T-helper 2 cell treated with Interferon-gamma antibody and Interleukin-4, amounts not matched to agents 5 μg/mL and 100 μg/mL, for 36 hours (primary cell): ENCODE data around the gene CHM.
A peak's percentile ranks its signal among the peaks of the same experiment; 100 is the strongest.
"Not testable (repeated sequence)": the region's sequence is repeated elsewhere in the genome, so short reads cannot be mapped to it uniquely, and the experiment has no call there.

ENCODE experiments used
- DNase-seq: peaks from one replicate; pipeline ENCODE4 v3.0.0; 2021; ENCODE audit warnings: low spot score
- H3K27ac Mint-ChIP-seq: one replicate; pipeline ENCODE4 v1.8.0; 2021; ENCODE audit warnings: mild to moderate bottlenecking, mixed read lengths
- H3K27me3 Mint-ChIP-seq: one replicate; pipeline ENCODE4 v1.8.0; 2021; ENCODE audit warnings: low read depth, mixed read lengths
- H3K36me3 Mint-ChIP-seq: one replicate; pipeline ENCODE4 v1.8.0; 2021; ENCODE audit warnings: low read depth, mixed read lengths
- H3K4me1 Mint-ChIP-seq: one replicate; pipeline ENCODE4 v1.8.0; 2021; ENCODE audit warnings: low read depth, mixed read lengths
- H3K4me3 Mint-ChIP-seq: one replicate; pipeline ENCODE4 v1.8.0; 2022; ENCODE audit warnings: mild to moderate bottlenecking, moderate library complexity, mixed read lengths
- H3K9me3 Mint-ChIP-seq: one replicate; pipeline ENCODE4 v1.8.0; 2021; ENCODE audit warnings: mixed read lengths

The CHM gene

DNA sequence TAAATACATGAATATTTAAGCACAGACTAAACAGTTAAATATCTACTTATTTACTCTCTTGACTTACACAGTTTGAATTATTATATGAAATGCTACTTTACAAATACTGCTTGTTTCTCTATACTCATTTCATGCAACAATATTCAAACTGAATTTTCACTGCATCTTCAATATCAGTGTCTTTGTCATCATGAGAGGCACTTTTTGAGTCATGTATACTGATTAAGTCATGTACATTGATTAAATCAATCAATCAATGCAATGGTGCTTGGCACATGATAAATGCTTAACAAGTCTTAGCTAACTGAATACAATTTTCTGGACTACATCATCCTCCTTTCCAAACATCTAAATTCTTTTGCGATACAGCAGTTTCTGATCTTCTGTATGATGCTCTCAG, 67.1 kb downstream of the CHM start:
- no peaks in the 10 kb centered on the region for H3K27me3 Mint-ChIP-seq
- H3K4me1 Mint-ChIP-seq: peaks cover 2% of the 10 kb centered on the region
- H3K27ac Mint-ChIP-seq: no peak overlapping the region
- no peak for DNase-seq
- H3K36me3 Mint-ChIP-seq: peaks cover 14% of the 10 kb centered on the region
- H3K4me3 Mint-ChIP-seq: no peak overlapping the region
- no peaks in the 10 kb centered on the region for H3K9me3 Mint-ChIP-seq

DNA sequence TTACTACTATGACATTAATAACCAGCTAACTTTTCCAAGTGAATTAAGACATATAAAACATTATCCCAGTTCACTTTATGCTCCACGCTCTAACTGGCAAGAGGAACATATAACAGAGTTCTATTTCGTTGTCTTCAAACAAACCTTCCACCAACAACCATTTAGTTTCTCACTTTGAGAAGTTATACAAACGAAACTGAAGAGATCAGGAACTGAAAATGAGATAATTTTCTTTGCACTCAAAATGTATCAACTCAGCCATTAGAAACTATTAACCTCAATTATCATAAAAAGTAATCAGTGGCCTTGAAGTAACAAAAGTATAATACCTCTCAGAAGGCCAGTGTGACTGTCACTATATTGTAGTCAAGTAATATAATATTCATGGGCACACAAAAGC, 70.1 kb downstream of the CHM start:
- H3K9me3 Mint-ChIP-seq: peaks cover 3% of the 10 kb centered on the region
- no peak for DNase-seq
- no peaks in the 10 kb centered on the region for H3K27me3 Mint-ChIP-seq
- no peak overlapping the region for H3K4me3 Mint-ChIP-seq
- H3K36me3 Mint-ChIP-seq: peaks cover 21% of the 10 kb centered on the region
- no peak overlapping the region for H3K27ac Mint-ChIP-seq
- peaks cover 2% of the 10 kb centered on the region for H3K4me1 Mint-ChIP-seq

DNA sequence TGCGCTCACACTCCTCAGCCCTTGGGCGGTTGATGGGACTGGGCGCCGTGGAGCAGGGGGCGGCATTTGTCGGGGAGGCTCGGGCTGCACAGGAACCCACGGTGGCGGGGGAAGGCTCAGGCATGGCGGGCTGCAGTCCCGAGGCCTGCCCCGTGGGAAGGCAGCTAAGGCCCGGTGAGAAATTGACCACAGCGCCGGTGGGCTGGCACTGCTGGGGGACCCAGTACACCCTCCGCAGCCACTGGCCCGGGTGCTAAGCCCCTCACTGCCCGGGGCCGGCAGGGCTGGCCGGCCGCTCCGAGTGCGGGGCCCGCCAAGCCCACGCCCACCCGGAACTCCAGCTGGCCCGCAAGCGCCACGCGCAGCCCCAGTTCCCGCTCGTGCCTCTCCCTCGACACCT, 75.0 kb downstream of the CHM start:
- not testable (repeated sequence) for DNase-seq, H3K27ac Mint-ChIP-seq, H3K27me3 Mint-ChIP-seq, H3K4me1 Mint-ChIP-seq, H3K4me3 Mint-ChIP-seq, H3K9me3 Mint-ChIP-seq
- peaks cover 24% of the 10 kb centered on the region for H3K36me3 Mint-ChIP-seq

DNA sequence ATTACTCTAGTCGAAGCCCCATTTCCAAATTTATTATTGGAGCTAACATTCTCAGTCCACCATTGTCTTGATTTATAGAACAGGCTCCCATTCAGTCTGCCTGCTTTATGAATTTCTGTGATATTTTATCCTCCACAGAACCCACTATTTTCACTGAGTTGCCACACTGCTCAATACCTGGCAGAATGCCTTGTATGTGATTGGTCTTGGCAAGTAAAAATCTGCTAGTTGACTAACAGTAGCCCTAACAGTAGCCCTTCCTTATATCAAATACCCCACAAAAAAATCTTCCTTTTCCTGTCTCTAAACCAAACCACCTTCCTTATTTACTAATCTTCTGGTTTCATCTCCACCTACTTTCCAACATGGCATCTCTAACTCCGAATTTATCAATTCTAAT, 82.6 kb downstream of the CHM start:
- DNase-seq: no peak
- H3K9me3 Mint-ChIP-seq: no peaks in the 10 kb centered on the region
- H3K36me3 Mint-ChIP-seq: peaks cover 3% of the 10 kb centered on the region
- no peak overlapping the region for H3K4me3 Mint-ChIP-seq
- no peaks in the 10 kb centered on the region for H3K4me1 Mint-ChIP-seq
- H3K27ac Mint-ChIP-seq: no peak overlapping the region
- H3K27me3 Mint-ChIP-seq: no peaks in the 10 kb centered on the region

DNA sequence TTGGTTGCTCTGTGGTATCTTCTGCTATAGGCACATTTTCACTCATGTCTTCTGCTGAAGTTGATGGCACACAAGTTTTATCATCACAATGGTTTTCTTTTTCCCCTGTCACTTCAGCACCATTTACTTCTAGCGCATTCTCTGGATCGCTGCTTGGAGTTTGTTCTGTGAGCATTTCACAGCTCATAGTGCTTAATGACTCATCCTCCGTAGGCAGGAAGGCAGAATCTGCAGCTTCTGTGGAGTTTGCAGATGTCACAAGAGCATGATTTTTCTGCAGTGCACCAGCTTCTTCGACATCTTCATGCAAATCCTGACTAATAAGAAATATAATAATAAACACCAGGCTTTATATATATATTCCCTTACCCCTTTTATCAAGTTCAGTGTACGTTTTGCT, 83.6 kb downstream of the CHM start:
- DNase-seq: no peak
- Mint-ChIP-seq H3K27me3 (no peaks in the 10 kb centered on the region), H3K9me3 (no peaks in the 10 kb centered on the region), H3K4me1 (no peaks in the 10 kb centered on the region), H3K4me3 (no peak overlapping the region), H3K36me3 (no peaks in the 10 kb centered on the region), H3K27ac (no peak overlapping the region)

DNA sequence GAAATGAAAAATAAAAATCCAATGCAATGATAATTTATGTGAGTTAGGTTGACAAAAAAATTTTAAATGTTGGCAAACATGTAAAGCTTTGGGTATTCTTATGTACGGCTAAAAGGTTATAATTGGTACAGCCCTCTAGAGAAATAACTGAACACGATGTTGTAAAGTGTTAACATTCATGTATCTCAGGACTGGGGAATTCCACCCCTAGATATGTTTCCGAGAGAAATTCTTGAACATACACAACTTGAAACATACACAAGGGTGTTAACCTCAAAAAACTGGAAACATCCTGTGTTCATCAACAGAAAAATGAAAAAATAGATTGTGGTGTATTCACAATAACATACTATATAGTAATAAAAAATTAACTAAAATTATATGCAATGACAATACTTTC, 91.8 kb downstream of the CHM start:
- Mint-ChIP-seq H3K27ac (no peak overlapping the region), H3K36me3 (peaks cover 25% of the 10 kb centered on the region)

DNA sequence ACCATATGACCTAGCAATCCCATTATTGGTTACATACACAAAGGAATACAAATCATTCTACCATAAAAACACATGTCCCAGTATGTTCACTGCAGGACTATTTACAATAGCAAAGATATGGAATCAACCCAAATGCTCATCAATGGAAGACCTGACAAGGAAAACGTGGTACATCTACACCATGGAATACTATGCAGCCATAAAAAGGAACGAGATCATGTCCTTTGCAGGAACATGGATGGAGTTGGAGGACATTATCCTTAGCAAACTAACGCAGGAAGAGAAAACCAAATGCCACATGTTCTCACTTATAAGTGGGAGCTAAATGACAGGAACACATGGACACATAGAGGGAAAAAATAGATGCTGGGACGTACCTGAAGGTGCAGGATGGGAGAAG, 102.6 kb downstream of the CHM start:
- not testable (repeated sequence) for H3K27me3 Mint-ChIP-seq, H3K27ac Mint-ChIP-seq, H3K4me3 Mint-ChIP-seq, DNase-seq, H3K4me1 Mint-ChIP-seq
- peaks cover 34% of the 10 kb centered on the region for H3K36me3 Mint-ChIP-seq
- H3K9me3 Mint-ChIP-seq: peaks cover 22% of the 10 kb centered on the region

More for the DNA sequence above, 91.8 kb downstream of the CHM start:
- DNase-seq: no peak
- Mint-ChIP-seq H3K9me3 (peaks cover 5% of the 10 kb centered on the region), H3K4me1 (no peaks in the 10 kb centered on the region), H3K27me3 (no peaks in the 10 kb centered on the region), H3K4me3 (no peak overlapping the region)

DNA sequence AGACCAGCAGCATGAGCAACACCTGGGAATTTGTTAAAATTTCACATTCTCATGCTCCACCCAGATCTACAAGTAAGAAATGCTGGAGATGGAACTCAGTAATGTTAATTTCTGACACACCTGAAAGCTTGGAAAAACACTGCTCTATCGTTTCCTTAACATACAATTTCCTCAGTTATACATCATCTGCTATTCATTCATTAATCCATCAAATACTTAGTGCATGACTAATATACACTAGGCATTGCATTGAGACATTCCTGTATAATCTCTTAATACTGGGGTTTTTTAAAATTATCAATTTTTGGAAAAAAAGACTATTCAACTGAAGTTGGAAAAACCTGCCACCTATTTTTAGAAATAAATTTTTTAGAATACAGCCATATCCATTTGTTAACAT, 106.1 kb downstream of the CHM start:
- H3K4me3 Mint-ChIP-seq: no peak overlapping the region
- H3K9me3 Mint-ChIP-seq: peaks cover 14% of the 10 kb centered on the region
- no peaks in the 10 kb centered on the region for H3K27me3 Mint-ChIP-seq
- no peak for DNase-seq
- H3K4me1 Mint-ChIP-seq: no peaks in the 10 kb centered on the region
- peaks cover 21% of the 10 kb centered on the region for H3K36me3 Mint-ChIP-seq
- H3K27ac Mint-ChIP-seq: no peak overlapping the region

DNA sequence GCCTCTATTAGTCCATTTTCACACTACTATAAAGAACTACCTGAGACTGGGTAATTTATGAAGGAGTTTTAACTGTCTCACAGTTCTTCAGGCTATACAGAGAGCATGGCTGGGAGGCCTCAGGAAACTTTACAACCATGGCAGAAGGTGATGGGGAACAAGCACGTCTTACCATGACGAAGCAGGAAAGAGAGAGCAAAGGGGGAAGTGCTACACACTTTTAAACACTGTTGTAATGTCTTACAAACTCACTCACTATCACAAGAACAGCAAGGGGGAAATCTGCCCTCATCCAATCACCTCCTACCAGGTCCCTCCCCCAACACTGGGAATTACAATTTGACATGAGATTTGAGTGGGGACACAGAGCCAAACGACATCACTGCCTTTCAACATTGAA, 107.4 kb downstream of the CHM start:
- DNase-seq, H3K4me1 Mint-ChIP-seq, H3K4me3 Mint-ChIP-seq, H3K27me3 Mint-ChIP-seq, H3K9me3 Mint-ChIP-seq, H3K27ac Mint-ChIP-seq: not testable (repeated sequence)
- H3K36me3 Mint-ChIP-seq: peaks cover 10% of the 10 kb centered on the region

DNA sequence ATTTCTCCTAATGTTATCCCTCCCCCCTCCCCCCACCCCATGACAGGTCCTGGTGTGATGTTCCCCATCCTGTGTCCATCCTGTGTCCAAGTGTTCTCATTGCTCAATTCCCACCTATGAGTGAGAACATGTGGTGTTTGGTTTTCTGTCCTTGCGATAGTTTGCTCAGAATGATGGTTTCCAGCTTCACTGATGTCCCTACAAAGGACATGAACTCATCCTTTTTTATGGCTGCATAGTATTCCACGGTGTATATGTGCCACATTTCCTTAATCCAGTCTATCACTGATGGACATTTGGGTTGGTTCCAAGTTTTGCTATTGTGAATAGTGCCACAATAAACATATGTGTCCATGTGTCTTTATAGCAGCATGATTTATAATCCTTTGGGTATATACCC, 113.0 kb downstream of the CHM start:
- not testable (repeated sequence) for H3K27me3 Mint-ChIP-seq, H3K36me3 Mint-ChIP-seq, H3K4me3 Mint-ChIP-seq, H3K9me3 Mint-ChIP-seq, H3K4me1 Mint-ChIP-seq, DNase-seq, H3K27ac Mint-ChIP-seq

DNA sequence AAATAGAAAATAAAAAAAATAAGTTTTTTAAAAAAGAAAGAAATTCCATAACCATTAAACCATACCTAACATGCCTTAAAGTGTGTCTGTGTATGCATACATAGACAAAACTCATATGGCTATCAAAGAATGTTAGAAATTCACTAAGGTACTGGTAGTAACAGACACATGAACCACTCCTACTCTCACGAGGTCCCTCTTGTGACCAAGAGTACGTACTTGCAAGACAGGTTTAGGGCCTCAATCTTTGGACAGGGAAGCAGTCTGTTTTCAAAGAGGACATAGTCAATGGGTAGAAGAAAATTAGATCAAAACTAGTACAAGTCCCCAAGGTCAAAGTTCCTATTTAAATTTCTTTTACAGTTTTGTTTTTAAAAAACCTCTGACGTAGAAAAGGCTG, 117.3 kb downstream of the CHM start:
- H3K9me3 Mint-ChIP-seq: no peaks in the 10 kb centered on the region

DNA sequence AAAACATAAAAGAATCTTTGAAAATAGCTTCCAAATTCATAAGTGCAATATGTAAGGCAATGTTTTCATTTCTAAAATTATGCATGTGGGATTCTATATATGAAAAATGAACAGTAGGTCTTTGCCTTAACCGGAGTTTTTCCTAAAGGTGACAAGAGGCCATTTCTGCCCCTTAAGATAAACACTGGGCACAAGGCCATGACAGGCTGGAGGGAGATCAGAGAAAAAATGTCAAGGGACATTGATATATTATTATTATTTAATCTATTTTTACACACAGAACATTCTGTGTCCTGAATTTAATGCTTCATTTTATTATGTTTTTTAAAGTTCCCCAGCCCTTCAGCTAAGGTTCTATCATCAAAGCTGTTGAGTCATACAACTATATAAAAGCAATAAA, 118.8 kb downstream of the CHM start:
- no peaks in the 10 kb centered on the region for H3K36me3 Mint-ChIP-seq
- H3K4me1 Mint-ChIP-seq: no peaks in the 10 kb centered on the region
- no peak for DNase-seq
- no peak overlapping the region for H3K27ac Mint-ChIP-seq
- no peak overlapping the region for H3K4me3 Mint-ChIP-seq
- no peaks in the 10 kb centered on the region for H3K27me3 Mint-ChIP-seq
- no peaks in the 10 kb centered on the region for H3K9me3 Mint-ChIP-seq

More for the DNA sequence above, 117.3 kb downstream of the CHM start:
- DNase-seq: no peak
- Mint-ChIP-seq H3K36me3 (peaks cover 2% of the 10 kb centered on the region), H3K4me1 (no peaks in the 10 kb centered on the region), H3K27me3 (no peaks in the 10 kb centered on the region), H3K27ac (no peak overlapping the region), H3K4me3 (no peak overlapping the region)

DNA sequence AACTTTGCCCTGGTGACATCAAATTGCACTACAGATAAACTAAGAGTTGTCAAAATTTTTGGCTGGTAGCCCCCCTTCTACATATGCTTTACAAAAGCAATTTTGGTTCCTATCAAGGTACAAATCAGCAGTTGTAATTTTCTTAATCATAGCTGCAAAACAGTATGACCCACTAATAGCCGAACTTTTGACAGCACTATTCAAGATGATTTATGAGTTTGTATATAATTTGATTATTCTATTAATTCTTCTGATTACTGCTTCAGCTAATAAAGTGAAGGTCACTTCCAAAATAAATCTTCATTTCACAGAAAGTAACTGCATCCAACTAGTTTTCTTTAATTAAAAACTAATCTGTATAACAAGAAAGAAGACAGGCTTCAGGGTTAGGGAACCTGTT, 119.6 kb downstream of the CHM start:
- H3K27me3 Mint-ChIP-seq: no peaks in the 10 kb centered on the region
- H3K36me3 Mint-ChIP-seq: no peaks in the 10 kb centered on the region
- H3K4me3 Mint-ChIP-seq: no peak overlapping the region
- no peaks in the 10 kb centered on the region for H3K4me1 Mint-ChIP-seq
- H3K9me3 Mint-ChIP-seq: no peaks in the 10 kb centered on the region
- H3K27ac Mint-ChIP-seq: no peak overlapping the region
- DNase-seq: no peak

DNA sequence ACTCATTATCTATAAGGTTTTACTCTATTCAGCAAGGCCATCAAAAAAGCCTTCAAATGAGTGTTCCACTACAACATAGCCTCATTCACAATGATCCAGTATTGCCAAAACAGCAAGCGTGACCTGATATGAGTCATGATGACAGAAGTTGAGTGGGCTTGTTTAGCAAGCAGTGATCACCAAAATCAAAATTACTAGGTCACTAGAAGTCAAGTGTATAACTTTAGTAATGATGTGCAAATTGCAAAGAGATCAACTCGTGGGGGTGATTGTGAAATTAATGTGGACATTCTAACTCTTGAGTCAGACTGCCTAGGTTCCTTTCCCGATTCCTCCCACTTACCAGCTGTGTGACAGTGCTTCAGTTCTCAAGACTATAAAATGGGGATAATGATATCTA, 124.5 kb downstream of the CHM start:
- H3K4me3 Mint-ChIP-seq: no peak overlapping the region
- no peaks in the 10 kb centered on the region for H3K27me3 Mint-ChIP-seq
- peak; percentile 3 for DNase-seq
- H3K27ac Mint-ChIP-seq: no peak overlapping the region
- H3K4me1 Mint-ChIP-seq: no peaks in the 10 kb centered on the region
- no peaks in the 10 kb centered on the region for H3K36me3 Mint-ChIP-seq
- no peaks in the 10 kb centered on the region for H3K9me3 Mint-ChIP-seq

DNA sequence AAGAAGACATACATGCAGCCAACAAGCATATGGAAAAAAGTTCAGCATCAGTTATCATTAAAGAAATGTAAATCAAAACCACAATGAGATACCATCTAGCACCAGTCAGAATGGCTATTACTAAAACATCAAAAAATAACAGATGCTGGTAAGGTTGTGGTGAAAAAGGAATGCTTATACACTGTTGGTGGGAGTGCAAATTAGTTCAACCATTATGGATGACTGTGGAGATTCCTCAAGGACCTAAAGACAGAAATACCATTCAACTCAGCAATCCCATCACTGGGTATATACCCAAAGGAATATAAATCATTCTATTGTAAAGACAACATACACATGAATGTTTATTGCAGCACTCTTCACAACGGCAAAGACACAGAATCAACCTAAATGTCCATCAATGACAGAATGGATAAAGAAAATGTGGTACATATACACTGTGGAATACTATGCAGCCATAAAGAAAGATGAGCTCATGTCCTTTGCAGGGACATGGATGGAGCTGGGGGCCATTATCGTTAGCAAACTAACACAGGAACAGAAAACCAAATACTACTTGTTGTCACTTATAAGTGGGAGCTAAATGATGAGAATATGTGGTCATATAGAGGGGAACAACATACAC, 130.6 kb downstream of the CHM start:
- DNase-seq, H3K27me3 Mint-ChIP-seq, H3K4me3 Mint-ChIP-seq, H3K9me3 Mint-ChIP-seq, H3K36me3 Mint-ChIP-seq, H3K27ac Mint-ChIP-seq, H3K4me1 Mint-ChIP-seq: not testable (repeated sequence)
